ENCODE data around the gene TIE1. TPM values are rescaled to one million over a fixed set of nuclear protein-coding genes. Genes with fewer than 3 reads are reported as not detected.

Gene TIE1
- total and polyA plus RNA-seq, 9 of the 15 experiments (the other 6 are each of a cell fraction or from before 2014, with no cell fraction given): 0.07 to 0.49 (median 0.14) TPM; not detected in 4

- peak; percentile 91 for TF ChIP-seq FOSL1 (tag; conservative IDR thresholded peaks at IDR 0.05)
- TF ChIP-seq MYBL2 (IDR thresholded peaks at IDR 0.05; ENCODE audit: low read depth): no peak
- no peak for TF ChIP-seq MYBL2 (CRISPR knock-in tag; IDR thresholded peaks at IDR 0.05; ENCODE audit: borderline replicate concordance)
- peak; percentile 89 for TF ChIP-seq SMARCE1 (IDR thresholded peaks at IDR 0.05)
- no peak for TF ChIP-seq RAD51 (IDR thresholded peaks at IDR 0.05; ENCODE audit: borderline replicate concordance, low read depth)
- TF ChIP-seq CBX3 (IDR thresholded peaks at IDR 0.05; ENCODE audit: borderline replicate concordance in 1 of 2, low read length in 2 of 2): peak in 1 of 2 experiments; percentile 13; a peak in 1 of 3 replicates
- peak; percentile 50 for TF ChIP-seq NFIC (IDR thresholded peaks at IDR 0.05)
- no peak; the same call in 1 of the 2 replicates for TF ChIP-seq CC2D1A (IDR thresholded peaks at IDR 0.05)
- no peak for TF ChIP-seq ETV1 (tag; conservative IDR thresholded peaks at IDR 0.05; ENCODE audit: low read depth)
- TF ChIP-seq ZNF316 (IDR thresholded peaks at IDR 0.05): peak; percentile 90
- TF ChIP-seq TCF7 (IDR thresholded peaks at IDR 0.05; ENCODE audit: borderline replicate concordance): no peak
- no peak for TF ChIP-seq HOXB6 (CRISPR knock-in tag; IDR thresholded peaks at IDR 0.05; ENCODE audit: borderline replicate concordance)
- TF ChIP-seq, protein P1, sequence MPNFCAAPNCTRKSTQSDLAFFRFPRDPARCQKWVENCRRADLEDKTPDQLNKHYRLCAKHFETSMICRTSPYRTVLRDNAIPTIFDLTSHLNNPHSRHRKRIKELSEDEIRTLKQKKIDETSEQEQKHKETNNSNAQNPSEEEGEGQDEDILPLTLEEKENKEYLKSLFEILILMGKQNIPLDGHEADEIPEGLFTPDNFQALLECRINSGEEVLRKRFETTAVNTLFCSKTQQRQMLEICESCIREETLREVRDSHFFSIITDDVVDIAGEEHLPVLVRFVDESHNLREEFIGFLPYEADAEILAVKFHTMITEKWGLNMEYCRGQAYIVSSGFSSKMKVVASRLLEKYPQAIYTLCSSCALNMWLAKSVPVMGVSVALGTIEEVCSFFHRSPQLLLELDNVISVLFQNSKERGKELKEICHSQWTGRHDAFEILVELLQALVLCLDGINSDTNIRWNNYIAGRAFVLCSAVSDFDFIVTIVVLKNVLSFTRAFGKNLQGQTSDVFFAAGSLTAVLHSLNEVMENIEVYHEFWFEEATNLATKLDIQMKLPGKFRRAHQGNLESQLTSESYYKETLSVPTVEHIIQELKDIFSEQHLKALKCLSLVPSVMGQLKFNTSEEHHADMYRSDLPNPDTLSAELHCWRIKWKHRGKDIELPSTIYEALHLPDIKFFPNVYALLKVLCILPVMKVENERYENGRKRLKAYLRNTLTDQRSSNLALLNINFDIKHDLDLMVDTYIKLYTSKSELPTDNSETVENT (CRISPR knock-in tag; IDR thresholded peaks at IDR 0.05): no peak
- no peak for TF ChIP-seq EZH2 (IDR thresholded peaks at IDR 0.05; ENCODE audit: borderline replicate concordance, low read depth, low read length)
- no peak for TF ChIP-seq POLR2A (conservative IDR thresholded peaks at IDR 0.05)
- TF ChIP-seq, protein P2, sequence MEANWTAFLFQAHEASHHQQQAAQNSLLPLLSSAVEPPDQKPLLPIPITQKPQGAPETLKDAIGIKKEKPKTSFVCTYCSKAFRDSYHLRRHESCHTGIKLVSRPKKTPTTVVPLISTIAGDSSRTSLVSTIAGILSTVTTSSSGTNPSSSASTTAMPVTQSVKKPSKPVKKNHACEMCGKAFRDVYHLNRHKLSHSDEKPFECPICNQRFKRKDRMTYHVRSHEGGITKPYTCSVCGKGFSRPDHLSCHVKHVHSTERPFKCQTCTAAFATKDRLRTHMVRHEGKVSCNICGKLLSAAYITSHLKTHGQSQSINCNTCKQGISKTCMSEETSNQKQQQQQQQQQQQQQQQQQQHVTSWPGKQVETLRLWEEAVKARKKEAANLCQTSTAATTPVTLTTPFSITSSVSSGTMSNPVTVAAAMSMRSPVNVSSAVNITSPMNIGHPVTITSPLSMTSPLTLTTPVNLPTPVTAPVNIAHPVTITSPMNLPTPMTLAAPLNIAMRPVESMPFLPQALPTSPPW (CRISPR knock-in tag; IDR thresholded peaks at IDR 0.05): peak; percentile 75
- TF ChIP-seq MBD2 (IDR thresholded peaks at IDR 0.05; ENCODE audit: borderline replicate concordance, low read depth): peak; percentile 55; the same call in 1 of the 2 replicates
- peak; percentile 82 for TF ChIP-seq C11orf30 (IDR thresholded peaks at IDR 0.05; ENCODE audit: low read depth)
- no peak for TF ChIP-seq KDM2B (CRISPR knock-in tag; IDR thresholded peaks at IDR 0.05)
- TF ChIP-seq TEAD4 (IDR thresholded peaks at IDR 0.05; ENCODE audit: low read length): peak; percentile 81
- no peak for TF ChIP-seq TEAD4 (CRISPR knock-in tag; IDR thresholded peaks at IDR 0.05; ENCODE audit: borderline replicate concordance)
- TF ChIP-seq EP400 (IDR thresholded peaks at IDR 0.05): 0 out of 2 replicates have a peak, but pooled peaks have one; percentile 31
- TF ChIP-seq NFATC3 (IDR thresholded peaks at IDR 0.05): no peak
- peak; percentile 68 for TF ChIP-seq PRDM10 (IDR thresholded peaks at IDR 0.05; ENCODE audit: partially characterized antibody)
- peak; percentile 75 for TF ChIP-seq MTA3 (IDR thresholded peaks at IDR 0.05; ENCODE audit: borderline replicate concordance)
- no peak for TF ChIP-seq ZNF668 (CRISPR knock-in tag; IDR thresholded peaks at IDR 0.05)
Observed at GRCh38 chr1:43345120-43345519, 44.3 kb downstream of the TIE1 start (continued).
